K562 (cell line): ENCODE data around the gene FASTKD1.

Experiments
- ATF6 ChIP-seq: sonication (generic); formaldehyde crosslinking; IDR thresholded peaks from 2 replicates; pipeline ENCODE4 v1.4.0; 2020; ENCODE audit warnings: mild to moderate bottlenecking, missing genetic modification reagents
- CGGBP1 ChIP-seq: fragments of 250-450 bp; sonication (Bioruptor Pico); IDR thresholded peaks from 2 replicates; pipeline ENCODE4 v1.9.0; 2021; ENCODE audit warnings: mild to moderate bottlenecking
- CTCF ChIP-seq, 3 experiments: IDR thresholded peaks in 2 of 3; conservative IDR thresholded peaks in 1 of 3; 2 replicates each; pipeline ENCODE4 v1.5.1; 2011 to 2012; ENCODE audit warnings: low read length in 3 of 3, mild to moderate bottlenecking in 3 of 3, control low read depth in 2 of 3, improper control_type of control experiment in 1 of 3, inconsistent platforms in 1 of 3, low read depth in 1 of 3, mixed read lengths in 1 of 3, moderate library complexity in 1 of 3; ENCODE audit not compliant: insufficient read depth in 2 of 3
- GMEB1 ChIP-seq: fragments of 250-450 bp; sonication (Bioruptor Pico); IDR thresholded peaks from 2 replicates; pipeline ENCODE4 v1.4.0; 2020; ENCODE audit warnings: mild to moderate bottlenecking
- MECOM ChIP-seq: fragments of 250-450 bp; sonication (Bioruptor Pico); IDR thresholded peaks from 2 replicates; pipeline ENCODE4 v1.8.0; 2022; ENCODE audit warnings: inconsistent platforms
- POLR2A ChIP-seq: fragments of 450-650 bp; conservative IDR thresholded peaks from 2 replicates; pipeline ENCODE4 v1.6.1; 2016
- RAD21 ChIP-seq, 2 experiments: fragments of 250-450 bp in 1 of 2; fragments of 450-650 bp in 1 of 2; sonication (Bioruptor Pico) in 1 of 2; formaldehyde crosslinking in 1 of 2; IDR thresholded peaks in 1 of 2; conservative IDR thresholded peaks in 1 of 2; 2 replicates each; pipeline versions ENCODE4 v1.4.0 to v1.8.0; 2020 to 2022; ENCODE audit warnings: mild to moderate bottlenecking in 2 of 2, moderate library complexity in 1 of 2
- ZFX ChIP-seq: sonication (generic); formaldehyde crosslinking; IDR thresholded peaks from 2 replicates; pipeline ENCODE4 v1.8.0; 2022; ENCODE audit warnings: mild to moderate bottlenecking, missing genetic modification reagents, moderate library complexity
- ZNF511 ChIP-seq: sonication (generic); formaldehyde crosslinking; IDR thresholded peaks from 2 replicates; pipeline ENCODE4 v1.8.0; 2022; ENCODE audit warnings: mild to moderate bottlenecking, missing genetic modification reagents
- ZNF76 ChIP-seq: fragments of 250-450 bp; sonication (Bioruptor Pico); IDR thresholded peaks from 2 replicates; pipeline ENCODE4 v1.4.0; 2020; ENCODE audit warnings: mild to moderate bottlenecking, moderate library complexity, borderline replicate concordance

- no peak for TF ChIP-seq CGGBP1 (CRISPR knock-in tag)
- TF ChIP-seq ZFX (CRISPR knock-in tag), result no peak
- TF ChIP-seq POLR2A, result no peak
- no peak for TF ChIP-seq ZNF76 (CRISPR knock-in tag)
- no peak for TF ChIP-seq CTCF (IDR thresholded peaks at IDR 0.05 in 2 of 3, conservative IDR thresholded peaks at IDR 0.05 in 1 of 3; ENCODE audit: insufficient read depth in 2 of 3, low read depth in 1 of 3, low read length in 3 of 3)
- TF ChIP-seq ZNF511 (CRISPR knock-in tag), result no peak
- TF ChIP-seq ATF6 (CRISPR knock-in tag), result no peak
- no peak for TF ChIP-seq RAD21 (CRISPR knock-in tag; conservative IDR thresholded peaks at IDR 0.05 in 1 of 2, IDR thresholded peaks at IDR 0.05 in 1 of 2)
- TF ChIP-seq MECOM (CRISPR knock-in tag), result no peak
- no peak for TF ChIP-seq GMEB1 (CRISPR knock-in tag)
Observed at GRCh38 chr2:169490834-169491233, 82.8 kb downstream of the FASTKD1 start.
